WTC11 (cell line): ENCODE measurements around the gene GPATCH3. TPM values are rescaled to one million over a fixed set of nuclear protein-coding genes. Genes with fewer than 3 reads are reported as not detected.
A peak's percentile ranks its signal among the peaks of the same experiment; 100 is the strongest.

Experiments
- ATAC-seq: fragments of 200-7000 bp; cut with Tn5 transposase; 2 replicates; pipeline ENCODE4 v1.10.0; 2021; ENCODE audit warnings: mild to moderate bottlenecking, moderate library complexity
- CTCF ChIA-PET: fragments of 300-600 bp; sonication (Branson Sonifier 250); formaldehyde crosslinking; loops from one replicate; lab custom pipeline; 2021; ENCODE audit warnings: antibody characterized with exemption; lab: Charles Lee
- POLR2A ChIA-PET: fragments of 350-600 bp; sonication (Branson Sonifier 250); formaldehyde crosslinking; loops from one replicate; lab custom pipeline; 2021; ENCODE audit warnings: antibody characterized with exemption; lab: Charles Lee
- DNase-seq: peaks from one replicate; pipeline ENCODE4 v3.0.0; 2021; ENCODE audit warnings: low spot score
- H3K27ac Mint-ChIP-seq: 2 replicates; pipeline ENCODE4 v1.8.0; 2021; ENCODE audit warnings: mixed read lengths
- H3K27me3 Mint-ChIP-seq: 2 replicates; pipeline ENCODE4 v1.8.0; 2021; ENCODE audit warnings: low read depth, mild to moderate bottlenecking, moderate library complexity, mixed read lengths
- H3K36me3 Mint-ChIP-seq: 2 replicates; pipeline ENCODE4 v1.8.0; 2021; ENCODE audit warnings: mixed read lengths
- H3K4me1 Mint-ChIP-seq: 2 replicates; pipeline ENCODE4 v1.8.0; 2022; ENCODE audit warnings: mixed read lengths
- H3K4me3 Mint-ChIP-seq: 2 replicates; pipeline ENCODE4 v1.8.0; 2021; ENCODE audit warnings: mild to moderate bottlenecking, moderate library complexity, mixed read lengths
- H3K9me3 Mint-ChIP-seq: 2 replicates; pipeline ENCODE4 v1.8.0; 2021; ENCODE audit warnings: mixed read lengths
- ARID4B ChIP-seq: sonication (generic); formaldehyde crosslinking; IDR thresholded peaks from 2 replicates; pipeline ENCODE4 v1.8.0; 2023; ENCODE audit warnings: missing genetic modification reagents, mild to moderate bottlenecking, borderline replicate concordance
- E2F5 ChIP-seq: sonication (generic); formaldehyde crosslinking; IDR thresholded peaks from 2 replicates; pipeline ENCODE4 v1.8.1; 2022; ENCODE audit warnings: mild to moderate bottlenecking, moderate library complexity, missing genetic modification reagents
- ETV6 ChIP-seq: sonication (generic); formaldehyde crosslinking; IDR thresholded peaks from 2 replicates; pipeline ENCODE4 v1.8.1; 2022; ENCODE audit warnings: mild to moderate bottlenecking, missing genetic modification reagents
- GABPB1 ChIP-seq: sonication (generic); formaldehyde crosslinking; IDR thresholded peaks from 2 replicates; pipeline ENCODE4 v1.8.1; 2023; ENCODE audit warnings: mild to moderate bottlenecking, missing genetic modification reagents
- GTF2I ChIP-seq: fragments of 250-450 bp; sonication (Bioruptor Pico); conservative IDR thresholded peaks from 2 replicates; pipeline ENCODE4 v1.4.0; 2021; ENCODE audit warnings: mild to moderate bottlenecking
- HMGXB4 ChIP-seq: sonication (generic); formaldehyde crosslinking; IDR thresholded peaks from 2 replicates; pipeline ENCODE4 v1.8.1; 2023; ENCODE audit warnings: mild to moderate bottlenecking, moderate library complexity, missing genetic modification reagents
- MYBL2 ChIP-seq: sonication (generic); formaldehyde crosslinking; IDR thresholded peaks from 2 replicates; pipeline ENCODE4 v1.8.1; 2023; ENCODE audit warnings: mild to moderate bottlenecking, moderate library complexity, missing genetic modification reagents
- OVOL2 ChIP-seq: fragments of 250-450 bp; sonication (Bioruptor Pico); IDR thresholded peaks from 2 replicates; pipeline ENCODE4 v1.9.0; 2021; ENCODE audit warnings: mild to moderate bottlenecking, borderline replicate concordance
- SOX15 ChIP-seq: fragments of 250-450 bp; sonication (Bioruptor Pico); IDR thresholded peaks from 2 replicates; pipeline ENCODE4 v1.9.0; 2021; ENCODE audit warnings: mild to moderate bottlenecking
- TEAD4 ChIP-seq: sonication (generic); formaldehyde crosslinking; IDR thresholded peaks from 2 replicates; pipeline ENCODE4 v1.8.0; 2022; ENCODE audit warnings: mild to moderate bottlenecking, missing genetic modification reagents
- ZNF219 ChIP-seq: sonication (generic); formaldehyde crosslinking; IDR thresholded peaks from 2 replicates; pipeline ENCODE4 v1.8.0; 2023; ENCODE audit warnings: missing genetic modification reagents, mild to moderate bottlenecking, borderline replicate concordance
- total RNA-seq: library from RNA; stranded (reverse); gene quantifications from 3 replicates; pipeline ENCODE4 v1.2.3, GENCODE V29; 2021
- TF ChIP-seq, protein P1 (sequence below): sonication (generic); formaldehyde crosslinking; IDR thresholded peaks from 2 replicates; pipeline ENCODE4 v1.8.1; 2023; ENCODE audit warnings: mild to moderate bottlenecking, missing genetic modification reagents, moderate library complexity

The GPATCH3 gene
- total RNA-seq, 1 experiment from 2014 or later = 19.2 TPM

GRCh38 chr1:26921126-26921539, 20.9 kb upstream of the GPATCH3 start (continued):
- TF ChIP-seq TEAD4 (no peak), ZNF219 (CRISPR knock-in tag) (no peak), HMGXB4 (CRISPR knock-in tag) (no peak), MYBL2 (CRISPR knock-in tag) (no peak)
- TF ChIP-seq, protein P1, sequence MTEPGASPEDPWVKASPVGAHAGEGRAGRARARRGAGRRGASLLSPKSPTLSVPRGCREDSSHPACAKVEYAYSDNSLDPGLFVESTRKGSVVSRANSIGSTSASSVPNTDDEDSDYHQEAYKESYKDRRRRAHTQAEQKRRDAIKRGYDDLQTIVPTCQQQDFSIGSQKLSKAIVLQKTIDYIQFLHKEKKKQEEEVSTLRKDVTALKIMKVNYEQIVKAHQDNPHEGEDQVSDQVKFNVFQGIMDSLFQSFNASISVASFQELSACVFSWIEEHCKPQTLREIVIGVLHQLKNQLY (CRISPR knock-in tag) = no peak

DNA sequence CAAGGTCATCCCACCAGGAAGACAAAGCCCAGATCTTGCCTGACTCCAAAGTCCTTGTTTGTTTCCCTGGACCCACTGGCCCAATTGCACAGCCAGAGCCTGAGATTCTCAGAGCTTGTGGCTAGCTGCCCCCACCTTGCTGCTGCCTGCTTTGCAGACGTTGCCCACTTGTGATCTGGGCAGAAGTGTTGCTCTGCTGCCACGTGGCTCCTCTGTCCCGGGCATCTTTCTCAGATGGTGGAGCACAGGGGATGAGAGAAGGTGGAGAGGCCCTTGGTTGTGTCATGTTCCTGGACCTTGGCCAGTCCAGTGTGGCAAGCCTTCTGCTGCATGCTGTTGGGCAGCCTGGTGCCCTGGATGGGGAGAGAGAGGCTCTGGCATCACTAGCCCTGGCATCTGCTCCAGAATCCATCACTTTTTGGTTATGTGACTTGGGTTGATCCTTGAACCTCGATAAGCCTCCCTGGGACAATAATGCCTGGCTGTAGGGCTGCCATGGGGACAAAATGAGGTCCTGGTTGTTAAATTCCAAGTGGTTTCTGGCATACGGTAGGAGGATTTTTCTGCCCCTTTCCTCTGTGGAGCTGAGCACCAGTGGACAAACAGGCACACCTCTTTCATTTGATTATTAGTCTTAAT, 15.1 kb upstream of the GPATCH3 start:
- Mint-ChIP-seq H3K27me3 (peaks cover 5% of the 10 kb centered on the region), H3K36me3 (no peaks in the 10 kb centered on the region), H3K4me3 (no peak overlapping the region), H3K4me1 (no peaks in the 10 kb centered on the region), H3K9me3 (no peaks in the 10 kb centered on the region), H3K27ac (no peak overlapping the region)
- POLR2A ChIA-PET = no interaction called here
- CTCF ChIA-PET = no interaction called here
- ATAC-seq (no peak), DNase-seq (no peak)
- TF ChIP-seq GABPB1 (CRISPR knock-in tag) = 0 out of 2 replicates have a peak, but pooled peaks have one; percentile 19
- no peak for TF ChIP-seq SOX15 (CRISPR knock-in tag)
- TF ChIP-seq GTF2I (CRISPR knock-in tag) = no peak
- no peak for TF ChIP-seq ARID4B

- DNase-seq (no peak), ATAC-seq (peak; percentile 26; the same call in 1 of the 2 replicates)
- Mint-ChIP-seq H3K27me3 (peaks cover 9% of the 10 kb centered on the region), H3K27ac (no peak within 1 kb of the TSS), H3K9me3 (no peaks in the 10 kb centered on the region), H3K36me3 (no peaks in the 10 kb centered on the region), H3K4me3 (no peak within 1 kb of the TSS), H3K4me1 (no peaks in the 10 kb centered on the region)
- TF ChIP-seq ETV6 (CRISPR knock-in tag) (no peak), GABPB1 (CRISPR knock-in tag) (peak; percentile 60; the same call in 1 of the 2 replicates), OVOL2 (CRISPR knock-in tag) (no peak), E2F5 (CRISPR knock-in tag) (no peak)
- ChIA-PET CTCF (interaction anchor here (0.5 to 2.2 kb wide), 3 partner anchors 14 to 482 kb away, joined by 3 to 6 read pairs (median 4); partner anchors contain the start of genes GPATCH3 and GPN2), POLR2A (interaction anchor here (0.5 kb wide), 1 partner anchor 796 kb away, joined by 3 read pairs; no protein-coding TSS in a partner anchor)
Measured at GRCh38 chr1:26913754-26914619, 13.7 kb upstream of the GPATCH3 start, which contains the start of gene NR0B2. NR0B2 (minus strand) TSS chr1:26913975; CDS start chr1:26913940, 35 bp downstream.
